Astrocyte of the spinal cord (primary cell): ENCODE measurements around the gene CCDC89.
A peak's percentile ranks its signal among the peaks of the same experiment; 100 is the strongest.

ENCODE experiments used
- DNase-seq: peaks from one replicate; pipeline ENCODE4 v3.0.0; 2011; ENCODE audit warnings: low read depth, low spot score
- H3K4me3 ChIP-seq: 2 replicates; pipeline ENCODE4 v1.5.1; 2011; ENCODE audit warnings: low read depth, mild to moderate bottlenecking, low read length, moderate library complexity
- in situ Hi-C: cut with HindIII; loops from 2 replicates; pipeline ENCODE4 v1.10.0; 2017; ENCODE audit warnings: low sequenced_read_pairs
- TF ChIP-seq, protein P1 (sequence below): IDR thresholded peaks from 2 replicates; pipeline ENCODE4 v1.5.1; 2012; ENCODE audit warnings: low read depth, mild to moderate bottlenecking, low read length, inconsistent platforms

CCDC89 gene

DNA sequence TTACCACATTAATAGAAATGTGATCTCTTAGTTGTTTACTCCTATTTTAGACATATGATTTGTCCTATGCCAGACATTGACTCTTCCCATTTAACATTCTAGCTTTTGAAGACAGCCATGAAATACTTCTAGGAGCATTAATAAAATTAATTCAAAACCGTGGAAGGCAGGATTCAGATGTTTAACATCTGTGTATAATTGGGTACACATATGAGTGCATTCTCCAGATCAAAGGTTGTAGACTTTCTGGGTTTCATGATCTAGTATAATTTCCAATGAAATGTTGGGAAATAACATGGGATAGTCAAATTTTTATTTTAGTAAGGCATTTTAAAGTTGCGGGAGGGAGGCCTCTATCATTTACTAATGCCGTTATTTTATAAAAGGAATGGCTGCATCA lies 35.2 kb upstream of the CCDC89 start:
- TF ChIP-seq, protein P1, sequence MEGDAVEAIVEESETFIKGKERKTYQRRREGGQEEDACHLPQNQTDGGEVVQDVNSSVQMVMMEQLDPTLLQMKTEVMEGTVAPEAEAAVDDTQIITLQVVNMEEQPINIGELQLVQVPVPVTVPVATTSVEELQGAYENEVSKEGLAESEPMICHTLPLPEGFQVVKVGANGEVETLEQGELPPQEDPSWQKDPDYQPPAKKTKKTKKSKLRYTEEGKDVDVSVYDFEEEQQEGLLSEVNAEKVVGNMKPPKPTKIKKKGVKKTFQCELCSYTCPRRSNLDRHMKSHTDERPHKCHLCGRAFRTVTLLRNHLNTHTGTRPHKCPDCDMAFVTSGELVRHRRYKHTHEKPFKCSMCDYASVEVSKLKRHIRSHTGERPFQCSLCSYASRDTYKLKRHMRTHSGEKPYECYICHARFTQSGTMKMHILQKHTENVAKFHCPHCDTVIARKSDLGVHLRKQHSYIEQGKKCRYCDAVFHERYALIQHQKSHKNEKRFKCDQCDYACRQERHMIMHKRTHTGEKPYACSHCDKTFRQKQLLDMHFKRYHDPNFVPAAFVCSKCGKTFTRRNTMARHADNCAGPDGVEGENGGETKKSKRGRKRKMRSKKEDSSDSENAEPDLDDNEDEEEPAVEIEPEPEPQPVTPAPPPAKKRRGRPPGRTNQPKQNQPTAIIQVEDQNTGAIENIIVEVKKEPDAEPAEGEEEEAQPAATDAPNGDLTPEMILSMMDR: no peak
- H3K4me3 ChIP-seq: no peak overlapping the region
- no peak for DNase-seq
- in situ Hi-C loops: no loop called here

DNA sequence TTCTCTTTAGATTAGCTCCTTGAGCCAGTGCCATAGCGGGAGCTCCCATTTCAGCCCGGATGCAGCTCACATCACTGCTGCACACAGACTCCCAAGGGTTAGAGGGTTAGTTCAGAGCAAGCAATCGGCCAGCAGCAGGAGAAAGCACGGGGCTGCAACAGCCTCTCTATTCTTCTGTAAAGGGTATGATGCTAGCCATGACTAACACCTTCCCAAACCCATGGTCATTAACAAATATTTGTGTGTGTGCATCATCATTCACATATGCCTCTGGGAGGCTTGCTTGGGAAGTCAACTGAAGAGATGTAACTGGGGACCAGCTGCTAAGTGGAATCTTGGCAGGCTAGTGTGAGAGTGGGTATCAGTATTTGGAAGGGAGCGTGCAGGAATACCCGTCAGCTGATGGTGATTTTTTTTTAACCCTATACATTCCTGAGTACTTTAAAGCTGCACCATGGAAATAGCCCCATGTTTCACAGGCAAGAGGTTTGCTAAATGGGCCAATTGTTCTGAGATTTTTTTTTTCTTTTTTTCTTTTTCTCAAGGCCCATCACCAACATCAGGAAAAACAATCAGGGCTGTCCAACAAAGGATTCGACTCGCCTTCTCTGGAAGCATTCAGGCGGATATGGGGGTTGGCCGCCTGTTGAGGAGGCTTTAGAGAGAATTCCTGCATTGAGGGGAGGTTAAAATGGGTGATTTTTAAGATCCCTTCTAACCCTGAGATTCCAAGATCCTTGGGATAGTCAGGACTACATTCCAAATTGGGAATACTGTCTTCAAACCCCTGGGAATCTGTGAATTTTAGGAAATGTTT lies 33.2 kb upstream of the CCDC89 start:
- DNase-seq: peak; percentile 98
- in situ Hi-C loops: no loop called here
- H3K4me3 ChIP-seq: peak overlapping the region; percentile 43
- TF ChIP-seq, protein P1: no peak

DNA sequence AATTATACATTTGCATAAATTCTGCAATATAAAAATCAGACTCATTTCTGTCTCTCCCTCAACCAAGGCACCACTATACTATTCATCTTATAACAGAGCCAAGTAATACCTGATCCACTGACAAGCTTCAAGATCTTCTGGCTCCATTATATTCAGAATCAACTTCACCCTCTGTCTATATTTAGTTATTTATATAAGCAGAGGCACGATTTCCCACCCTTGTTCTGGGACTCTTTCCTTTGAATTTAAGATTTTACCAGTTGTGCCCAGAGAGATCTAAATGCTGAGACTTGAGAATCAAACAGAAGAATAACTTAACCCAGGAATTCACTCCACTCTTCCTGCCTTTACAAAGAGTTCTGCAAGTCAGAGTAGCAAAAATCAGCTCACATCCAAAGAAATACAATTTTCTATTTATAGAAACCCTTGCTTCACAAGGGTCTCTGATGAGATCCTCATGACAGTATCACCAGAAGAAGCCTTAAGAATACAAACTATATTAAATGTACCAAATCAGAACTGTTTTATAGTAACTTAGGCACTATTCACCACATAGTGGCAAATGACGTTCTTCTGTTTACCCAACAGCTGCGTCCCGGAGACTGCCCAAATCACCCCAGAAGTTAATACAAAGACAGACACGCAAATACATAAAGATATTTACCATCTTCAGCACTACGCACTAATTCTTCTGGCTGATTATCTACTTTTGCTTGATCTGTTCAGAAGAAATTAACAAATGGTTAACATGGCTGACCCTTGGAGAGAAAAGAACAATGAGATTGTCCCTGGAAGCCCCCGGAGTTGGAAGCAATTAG lies 32.3 kb upstream of the CCDC89 start:
- TF ChIP-seq, protein P1: no peak
- in situ Hi-C loops: no loop called here
- H3K4me3 ChIP-seq: peak overlapping the region; percentile 43
- DNase-seq: peak; percentile 35

DNA sequence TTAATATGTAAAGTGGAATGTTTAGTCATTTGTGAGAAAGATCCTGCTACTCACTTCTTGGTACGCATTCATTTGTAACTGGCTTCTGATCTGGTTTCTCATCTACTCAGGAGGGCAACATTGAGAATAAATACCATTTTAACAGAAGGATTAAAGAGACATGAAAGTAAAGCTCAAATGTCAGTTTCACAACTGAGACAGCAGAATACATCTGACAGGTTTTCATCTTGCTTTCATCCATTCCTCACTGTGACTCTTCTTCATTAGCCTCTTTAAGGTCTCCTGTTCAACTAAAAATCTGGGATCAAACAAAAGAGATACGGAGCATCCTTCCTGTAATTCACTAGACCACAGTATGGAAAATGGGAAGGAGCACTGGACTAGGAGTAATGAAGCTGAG lies 31.4 kb upstream of the CCDC89 start:
- TF ChIP-seq, protein P1: no peak
- peak overlapping the region; percentile 43 for H3K4me3 ChIP-seq
- no peak for DNase-seq
- in situ Hi-C loops: no loop called here

DNA sequence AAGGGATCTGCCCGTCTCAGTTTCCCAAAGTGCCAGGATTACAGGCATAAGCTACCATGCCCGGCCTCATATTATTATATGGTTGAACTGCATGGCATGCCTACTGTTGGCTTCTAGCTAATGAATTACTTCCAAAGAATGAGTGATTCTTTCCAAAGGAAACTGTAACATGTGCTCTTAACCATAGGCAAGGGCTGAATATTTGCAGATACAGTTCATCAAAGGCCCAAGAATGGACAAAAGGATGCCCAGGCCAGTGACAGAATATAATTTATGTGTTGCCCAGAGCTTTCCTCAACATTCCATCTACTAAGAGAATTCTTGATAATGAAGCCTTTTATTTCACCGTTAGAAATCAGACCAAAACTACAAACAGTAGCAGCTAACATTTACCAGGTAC lies 27.0 kb upstream of the CCDC89 start:
- TF ChIP-seq, protein P1: no peak
- DNase-seq: no peak
- no peak overlapping the region for H3K4me3 ChIP-seq
- in situ Hi-C loops: no loop called here

DNA sequence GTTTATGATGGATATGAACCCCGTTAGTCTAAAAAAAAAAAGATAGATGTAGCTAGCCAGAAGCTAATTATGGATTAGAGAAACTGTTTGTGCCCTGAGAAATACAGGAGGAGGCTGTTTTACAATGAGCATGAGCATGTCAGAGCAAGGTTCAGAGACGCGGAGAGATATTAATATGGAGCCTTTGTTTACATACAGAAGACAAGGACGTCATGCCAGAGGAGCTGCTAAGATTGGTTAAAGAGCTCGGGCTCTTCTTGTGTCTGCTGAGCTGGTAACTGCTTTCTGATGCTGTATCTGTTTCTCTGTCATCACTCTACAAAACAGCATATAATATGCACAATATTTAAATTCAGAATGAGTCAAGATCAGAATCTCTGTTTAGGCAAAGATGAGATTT lies 24.9 kb upstream of the CCDC89 start:
- no peak overlapping the region for H3K4me3 ChIP-seq
- in situ Hi-C loops: no loop called here
- TF ChIP-seq, protein P1: no peak
- DNase-seq: no peak
